ENCODE results near the gene ATAD3C.
"Not testable (repeated sequence)": the region's sequence is repeated elsewhere in the genome, so short reads cannot be mapped to it uniquely, and the experiment has no call there.

The ATAD3C gene

GRCh38 chr1:1451696-1452364 lies 2.3 kb downstream of the ATAD3C start:
- DNase-seq = no peak

GRCh38 chr1:1452365-1452739 lies 2.9 kb downstream of the ATAD3C start:
- DNase-seq = peak in 1 of 3 experiments; percentile 7

GRCh38 chr1:1452882-1453281 lies 3.4 kb downstream of the ATAD3C start:
- DNase-seq = no peak

GRCh38 chr1:1454286-1455056 lies 5.0 kb downstream of the ATAD3C start:
- DNase-seq = not testable (repeated sequence)

GRCh38 chr1:1455366-1455884 lies 5.9 kb downstream of the ATAD3C start:
- no peak for DNase-seq

GRCh38 chr1:1455934-1456333 lies 6.4 kb downstream of the ATAD3C start:
- not testable (repeated sequence) for DNase-seq

GRCh38 chr1:1456683-1457255 lies 7.3 kb downstream of the ATAD3C start:
- not testable (repeated sequence) for DNase-seq

GRCh38 chr1:1459156-1459555 lies 9.7 kb downstream of the ATAD3C start:
- not testable (repeated sequence) for DNase-seq

GRCh38 chr1:1459711-1460110 lies 10.2 kb downstream of the ATAD3C start:
- not testable (repeated sequence) for DNase-seq

GRCh38 chr1:1460540-1461130 lies 11.1 kb downstream of the ATAD3C start:
- no peak for DNase-seq

GRCh38 chr1:1461721-1462317 lies 12.3 kb downstream of the ATAD3C start:
- no peak for DNase-seq

- no peak for DNase-seq
Observed at GRCh38 chr1:1462318-1462966, 13.0 kb downstream of the ATAD3C start.

- no peak for DNase-seq
Observed at GRCh38 chr1:1463312-1463711, 13.8 kb downstream of the ATAD3C start.

- DNase-seq = not testable (repeated sequence)
Observed at GRCh38 chr1:1468196-1468985, 18.9 kb downstream of the ATAD3C start.

- peak in 1 of 3 experiments; percentile 39 for DNase-seq
Observed at GRCh38 chr1:1470626-1471388, 21.3 kb downstream of the ATAD3C start.

- DNase-seq = peak; percentile 91 to 95 (median 94)
Observed at GRCh38 chr1:1471389-1472052, 22.0 kb downstream of the ATAD3C start, which contains the start of gene ATAD3B. TSS of gene ATAD3B (plus strand) at chr1:1471765. CDS start at chr1:1471885, 120 bp downstream.

GRCh38 chr1:1472053-1472876 lies 22.8 kb downstream of the ATAD3C start:
- peak in 1 of 3 experiments; percentile 3 for DNase-seq

GRCh38 chr1:1476011-1476410 lies 26.5 kb downstream of the ATAD3C start:
- DNase-seq = not testable (repeated sequence)

GRCh38 chr1:1477206-1477605 lies 27.7 kb downstream of the ATAD3C start:
- no peak for DNase-seq

All from NCI-H1417 (cell line).